Measurements from ENCODE around the gene PACRG.

Gene PACRG

GRCh38 chr6:163063561-163063960, 335.8 kb downstream of the PACRG start:
- DNase-seq (ENCODE audit: insufficient read length, low spot score) = no peak
- FAIRE-seq = no peak

- FAIRE-seq (no peak), DNase-seq (ENCODE audit: insufficient read length, low spot score) (no peak)
These were observed 336.6 kb downstream of the PACRG start for GRCh38 chr6:163064397-163064796.

DNA sequence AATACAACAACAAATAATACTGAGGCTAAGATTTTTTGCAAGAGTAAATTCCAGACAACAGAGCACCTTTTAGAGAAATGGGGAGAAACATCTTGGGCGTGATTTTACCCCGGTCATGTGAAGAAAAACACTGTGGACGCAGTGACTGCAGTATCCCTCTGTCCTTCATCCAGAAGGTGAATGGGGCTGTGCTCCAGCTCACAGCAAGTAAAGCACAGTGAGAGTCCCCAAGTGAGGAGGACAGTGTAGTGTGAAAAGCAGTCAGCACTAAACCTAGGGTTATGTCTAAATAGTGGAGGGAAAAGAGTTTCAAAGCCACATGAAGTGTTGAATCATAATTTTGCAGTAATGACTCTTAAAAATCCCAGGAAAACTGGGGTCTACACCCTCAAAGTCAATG, 338.4 kb downstream of the PACRG start:
- DNase-seq (ENCODE audit: insufficient read length, low spot score) = no peak
- no peak for FAIRE-seq

DNA sequence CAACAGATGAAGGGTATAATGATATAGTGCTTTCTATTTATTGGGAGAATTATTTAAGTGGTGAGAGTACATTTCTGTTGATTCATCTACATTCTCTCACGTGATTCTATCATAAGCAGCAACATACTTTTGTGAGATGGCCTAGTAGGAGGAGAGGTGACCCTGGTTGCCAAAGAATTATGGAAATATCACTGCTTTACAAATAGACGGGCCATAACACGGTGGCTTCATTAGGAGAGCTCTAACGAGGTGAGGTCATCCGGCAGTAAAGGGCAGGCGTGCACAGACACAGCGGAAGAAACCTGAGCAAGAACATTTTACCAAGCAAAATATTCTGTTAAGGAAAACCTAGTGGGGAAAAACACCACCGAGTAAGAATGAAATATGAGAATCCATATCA, 349.4 kb downstream of the PACRG start:
- no peak for FAIRE-seq

GRCh38 chr6:163078712-163079111, 350.9 kb downstream of the PACRG start:
- DNase-seq (ENCODE audit: insufficient read length, low spot score) = no peak
- no peak for FAIRE-seq

More for the DNA sequence above, 349.4 kb downstream of the PACRG start:
- no peak for DNase-seq (ENCODE audit: insufficient read length, low spot score)

GRCh38 chr6:163080228-163080627, 352.5 kb downstream of the PACRG start:
- FAIRE-seq = no peak
- no peak for DNase-seq (ENCODE audit: insufficient read length, low spot score)

GRCh38 chr6:163083141-163083540, 355.4 kb downstream of the PACRG start:
- DNase-seq (ENCODE audit: insufficient read length, low spot score) = no peak
- no peak for FAIRE-seq

DNA sequence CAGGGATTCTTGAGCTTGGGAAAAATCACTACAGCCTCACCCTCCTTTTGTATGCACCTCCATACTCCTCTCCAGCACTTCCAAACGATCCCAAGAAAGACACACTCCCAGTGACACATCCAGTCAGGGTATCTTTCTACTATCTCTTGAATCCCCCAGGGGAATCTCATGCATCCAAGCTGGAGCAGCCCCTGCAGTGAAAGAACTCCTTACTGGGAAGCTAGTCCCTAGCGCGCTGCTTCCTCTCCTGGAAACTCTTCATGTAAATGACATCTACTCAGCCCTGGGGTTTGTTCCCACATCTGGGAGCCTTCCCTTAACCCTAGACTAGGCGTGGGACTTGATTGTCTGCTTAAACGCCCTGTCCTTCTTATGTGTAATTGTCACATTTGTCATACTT, 357.7 kb downstream of the PACRG start:
- FAIRE-seq = no peak
- no peak for DNase-seq (ENCODE audit: insufficient read length, low spot score)

- FAIRE-seq (no peak), DNase-seq (ENCODE audit: insufficient read length, low spot score) (no peak)
These were observed 358.3 kb downstream of the PACRG start for GRCh38 chr6:163085861-163086623.

- FAIRE-seq (no peak), DNase-seq (ENCODE audit: insufficient read length, low spot score) (no peak)
These were observed 358.8 kb downstream of the PACRG start for GRCh38 chr6:163086624-163086920.

DNA sequence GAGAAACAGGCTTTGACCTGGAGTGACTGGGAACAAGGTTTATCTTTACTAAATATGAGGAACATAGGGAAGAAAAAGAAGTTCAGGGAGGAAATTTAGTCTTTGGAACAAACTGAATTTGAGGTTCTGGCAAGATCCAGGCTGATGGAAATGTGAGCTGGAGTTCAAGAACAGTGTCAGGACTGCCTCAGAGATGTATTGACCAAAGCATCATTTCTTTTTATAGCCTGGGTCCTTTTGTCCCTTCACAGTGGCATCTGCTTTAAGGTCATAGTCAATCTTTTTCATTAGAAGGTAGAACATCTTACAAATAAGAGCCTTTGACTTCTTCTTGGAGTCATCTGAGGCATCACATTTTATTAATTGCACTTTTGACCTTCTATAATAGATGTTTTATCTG, 360.2 kb downstream of the PACRG start:
- no peak for DNase-seq (ENCODE audit: insufficient read length, low spot score)
- no peak for FAIRE-seq

GRCh38 chr6:163092876-163093275, 365.1 kb downstream of the PACRG start:
- FAIRE-seq (no peak), DNase-seq (ENCODE audit: insufficient read length, low spot score) (no peak)

GRCh38 chr6:163094881-163095280, 367.1 kb downstream of the PACRG start:
- FAIRE-seq = no peak
- DNase-seq (ENCODE audit: insufficient read length, low spot score) = no peak

GRCh38 chr6:163095401-163095800, 367.6 kb downstream of the PACRG start:
- DNase-seq (ENCODE audit: insufficient read length, low spot score) = no peak
- FAIRE-seq = no peak

DNA sequence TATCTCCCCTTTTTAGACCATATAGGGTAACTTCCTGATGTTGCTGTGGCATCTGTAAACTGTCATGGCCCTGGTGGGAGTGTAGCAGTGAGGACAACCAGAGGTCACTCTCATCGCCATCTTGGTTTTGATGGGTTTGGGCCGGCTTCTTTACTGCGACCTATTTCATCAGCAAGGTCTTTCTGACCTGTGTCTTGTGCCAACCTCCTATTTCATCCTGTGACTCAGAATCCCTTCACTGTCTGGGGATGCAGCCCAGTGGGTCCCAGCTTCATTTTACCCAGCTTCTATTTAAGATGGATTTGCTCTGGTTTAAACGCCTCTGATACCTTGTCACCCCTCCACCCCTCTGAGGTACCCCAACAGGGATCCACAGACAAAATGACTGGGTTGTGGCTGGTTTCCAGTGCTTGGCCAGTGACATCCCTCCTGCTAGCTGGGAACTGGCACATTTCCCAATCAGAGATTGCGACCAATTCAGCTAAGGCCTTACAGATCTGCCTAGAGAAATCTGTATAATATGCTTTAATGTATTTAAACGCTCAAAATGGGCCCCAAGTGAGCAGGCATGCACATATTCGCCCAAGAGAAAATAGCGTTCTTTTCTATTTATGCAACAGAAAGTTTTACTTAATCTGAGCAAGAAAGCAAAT, 371.2 kb downstream of the PACRG start:
- DNase-seq (ENCODE audit: insufficient read length, low spot score) (no peak), FAIRE-seq (no peak)

DNA sequence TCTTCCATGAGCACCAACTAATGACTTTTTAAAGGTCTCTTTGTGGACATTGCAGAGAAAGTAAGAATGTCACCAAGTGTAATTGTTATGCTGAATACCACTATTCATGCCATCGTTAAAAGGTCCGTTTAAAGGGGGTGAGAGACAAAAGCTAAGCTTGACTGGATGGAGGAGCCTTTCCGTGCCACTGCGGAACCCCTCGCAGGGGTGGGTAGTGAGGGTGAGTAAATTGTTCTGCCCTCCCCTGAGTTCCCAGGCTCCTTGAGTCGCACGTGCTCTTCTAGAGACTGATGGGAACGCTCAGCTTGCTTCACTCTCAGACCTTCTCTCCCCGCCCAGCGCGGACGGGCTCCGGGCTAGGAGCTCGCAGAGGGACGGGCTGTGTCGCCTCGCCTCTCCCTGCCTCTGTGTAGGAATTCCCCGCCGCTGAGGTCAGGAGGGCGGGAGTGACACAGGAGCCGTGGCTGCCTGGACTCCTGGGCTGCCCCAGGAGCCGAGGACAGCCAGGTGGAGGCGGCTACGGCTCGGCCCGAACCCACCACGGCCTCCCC, 371.9 kb downstream of the PACRG start:
- no peak for DNase-seq (ENCODE audit: insufficient read length, low spot score)
- FAIRE-seq = no peak

DNA sequence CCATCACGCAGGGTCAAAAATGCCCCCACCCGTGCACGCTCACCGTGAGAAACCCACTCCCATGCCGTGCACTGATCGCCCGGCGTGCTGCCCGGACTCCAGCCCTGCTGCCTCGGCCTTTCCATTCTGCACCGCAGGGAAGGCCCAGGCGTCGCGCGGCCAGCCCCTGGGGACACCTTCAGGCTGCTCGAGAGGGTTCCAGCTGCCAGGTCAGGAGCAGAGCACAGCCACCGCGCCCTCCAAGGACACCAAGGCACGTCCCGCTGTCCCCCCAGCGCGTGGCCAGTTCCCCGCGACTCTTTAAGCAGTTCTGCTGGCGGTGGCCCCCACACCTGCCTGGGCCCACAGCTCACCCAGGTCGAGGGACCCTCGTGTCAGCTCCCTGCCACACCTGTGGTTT, 372.5 kb downstream of the PACRG start:
- DNase-seq (ENCODE audit: insufficient read length, low spot score) (no peak), FAIRE-seq (no peak)

- no peak for FAIRE-seq
- no peak for DNase-seq (ENCODE audit: insufficient read length, low spot score)
These were observed 385.7 kb downstream of the PACRG start for GRCh38 chr6:163113358-163113962.

DNA sequence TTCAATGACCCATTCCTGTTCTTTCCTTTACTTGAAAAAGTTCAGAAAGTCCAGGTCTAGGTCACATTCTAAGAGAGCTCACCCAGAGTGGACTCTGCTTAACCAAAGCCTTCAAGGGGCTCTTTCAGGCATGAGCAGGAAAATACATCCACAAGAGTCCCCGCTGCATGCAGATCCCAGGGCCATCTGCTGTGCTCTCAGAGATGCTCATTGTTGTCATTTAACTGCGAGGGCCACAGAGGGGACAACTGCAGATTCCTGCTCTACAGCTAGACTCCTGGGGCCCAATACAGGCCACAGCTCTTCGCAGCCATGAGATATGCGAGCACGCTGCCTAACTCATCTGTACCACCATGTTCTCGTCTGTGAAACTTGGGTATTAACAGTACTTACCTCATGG, 391.2 kb downstream of the PACRG start:
- FAIRE-seq (no peak), DNase-seq (ENCODE audit: insufficient read length, low spot score) (no peak)

GRCh38 chr6:163120223-163120622, 392.4 kb downstream of the PACRG start:
- no peak for FAIRE-seq
- DNase-seq (ENCODE audit: insufficient read length, low spot score) = no peak

DNA sequence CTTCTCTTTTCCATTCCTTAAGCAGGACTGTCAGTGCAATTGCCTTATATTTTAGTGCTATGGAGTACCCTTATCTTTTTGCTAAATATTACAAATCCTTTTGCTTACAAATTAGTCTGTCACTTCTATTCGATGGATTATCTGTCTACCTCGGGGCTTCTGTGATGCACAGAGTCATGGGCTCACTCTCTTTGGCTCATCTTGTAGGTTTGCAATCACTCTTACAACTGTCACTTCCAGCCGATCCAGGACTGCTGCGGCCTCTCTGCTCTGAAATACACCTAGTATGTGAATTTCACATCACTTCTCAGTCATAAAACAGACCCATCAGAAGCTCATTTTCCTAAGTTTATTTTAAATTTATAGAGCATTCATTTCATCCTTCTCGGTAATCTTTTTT, 393.5 kb downstream of the PACRG start:
- FAIRE-seq = no peak
- DNase-seq (ENCODE audit: insufficient read length, low spot score) = no peak

DNA sequence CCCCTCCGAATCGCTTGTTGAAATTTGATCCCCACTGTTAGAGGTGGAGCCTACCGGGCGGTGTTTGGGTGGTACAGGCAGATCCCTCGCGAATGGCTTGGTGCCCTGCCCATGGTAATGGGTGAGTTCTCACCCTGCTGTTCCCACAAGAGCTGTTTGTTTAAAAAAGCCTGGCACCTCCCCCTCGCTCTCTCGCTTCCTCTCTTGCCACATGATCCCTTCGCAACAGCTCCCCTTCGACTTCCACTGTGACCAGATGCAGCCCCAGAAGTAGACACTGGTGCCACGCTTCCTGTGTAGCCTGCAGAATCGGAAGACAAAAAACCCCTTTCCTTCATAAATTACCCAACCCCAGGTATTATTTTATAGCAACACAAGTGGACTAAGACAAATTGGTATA, 394.6 kb downstream of the PACRG start:
- DNase-seq (ENCODE audit: insufficient read length, low spot score) = no peak
- no peak for FAIRE-seq

Data from HTR-8/SVneo (cell line).